ENCODE results near the gene HS6ST3.

The HS6ST3 gene

DNA sequence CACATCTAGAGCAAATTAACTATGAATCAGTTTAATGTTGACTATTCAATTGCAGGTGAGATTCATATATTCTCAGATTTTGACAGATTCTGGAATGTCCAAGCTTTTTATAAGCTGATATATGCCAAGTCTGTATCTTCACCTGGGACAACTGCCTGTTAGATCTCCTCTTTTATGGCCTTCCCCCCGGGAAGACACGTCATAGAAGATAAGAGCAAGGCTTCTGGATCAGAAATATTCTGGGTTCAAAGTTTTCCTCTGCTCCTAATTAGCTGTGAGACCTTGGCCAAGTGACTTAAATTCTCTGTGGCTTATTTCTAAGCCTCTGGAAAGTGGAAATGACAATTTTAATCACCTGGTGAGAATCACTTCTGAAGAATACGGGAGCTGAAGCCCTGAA is 716.8 kb downstream of the HS6ST3 start:
- H3K27me3 ChIP-seq (ENCODE audit: control insufficient read depth in 1 of 2, insufficient read depth in 1 of 2, low read length in 2 of 2) = no peaks in the 10 kb centered on the region
- H2AFZ ChIP-seq (ENCODE audit: low read depth, low read length) = no peak overlapping the region
- H3K4me2 ChIP-seq (ENCODE audit: low read length, poor library complexity, severe bottlenecking) = no peak overlapping the region
- H2BK12ac ChIP-seq (ENCODE audit: low read length in 2 of 2) = no peak overlapping the region
- H2BK15ac ChIP-seq (ENCODE audit: low read depth, poor library complexity, severe bottlenecking) = no peak overlapping the region
- H3K18ac ChIP-seq (ENCODE audit: low read depth in 1 of 2, low read length in 2 of 2) = no peak overlapping the region
- no peaks in the 10 kb centered on the region for H3K79me1 ChIP-seq (replicated peaks; ENCODE audit: low read length, poor library complexity, severe bottlenecking)
- no peak overlapping the region for H4K8ac ChIP-seq (ENCODE audit: low read length)
- no peak overlapping the region for H4K91ac ChIP-seq (ENCODE audit: low read length)
- no peak overlapping the region for H2BK5ac ChIP-seq (ENCODE audit: low read depth, low read length, poor library complexity, severe bottlenecking)
- H3K14ac ChIP-seq (ENCODE audit: low read length in 2 of 2) = no peak overlapping the region
- 86% methylated on average over 3 of the region's 3 CpGs for WGBS
- H3K4me3 ChIP-seq (ENCODE audit: insufficient read depth in 1 of 2, low read depth in 1 of 2, low read length in 2 of 2) = no peak overlapping the region
- H3K4me1 ChIP-seq (ENCODE audit: control insufficient read depth, insufficient read depth, low read depth, low read length) = no peaks in the 10 kb centered on the region
- H3K36me3 ChIP-seq (ENCODE audit: control insufficient read depth in 1 of 2, insufficient read depth in 2 of 2, low read depth in 1 of 2, low read length in 2 of 2) = no peaks in the 10 kb centered on the region
- H3K9me3 ChIP-seq (ENCODE audit: control insufficient read depth, low read length) = no peaks in the 10 kb centered on the region
- H2BK120ac ChIP-seq (ENCODE audit: low read depth, low read length) = no peak overlapping the region
- H3K9ac ChIP-seq (ENCODE audit: low read length) = no peak overlapping the region
- H3K4ac ChIP-seq (ENCODE audit: low read depth in 1 of 2, low read length in 2 of 2) = no peak overlapping the region
- H2AK5ac ChIP-seq (ENCODE audit: low read length, severe bottlenecking) = no peak overlapping the region
- no peak overlapping the region for H3K27ac ChIP-seq (ENCODE audit: low read length, poor library complexity, severe bottlenecking)
- no peak for DNase-seq
- no peak overlapping the region for H3K23ac ChIP-seq (ENCODE audit: low read length in 2 of 2)

DNA sequence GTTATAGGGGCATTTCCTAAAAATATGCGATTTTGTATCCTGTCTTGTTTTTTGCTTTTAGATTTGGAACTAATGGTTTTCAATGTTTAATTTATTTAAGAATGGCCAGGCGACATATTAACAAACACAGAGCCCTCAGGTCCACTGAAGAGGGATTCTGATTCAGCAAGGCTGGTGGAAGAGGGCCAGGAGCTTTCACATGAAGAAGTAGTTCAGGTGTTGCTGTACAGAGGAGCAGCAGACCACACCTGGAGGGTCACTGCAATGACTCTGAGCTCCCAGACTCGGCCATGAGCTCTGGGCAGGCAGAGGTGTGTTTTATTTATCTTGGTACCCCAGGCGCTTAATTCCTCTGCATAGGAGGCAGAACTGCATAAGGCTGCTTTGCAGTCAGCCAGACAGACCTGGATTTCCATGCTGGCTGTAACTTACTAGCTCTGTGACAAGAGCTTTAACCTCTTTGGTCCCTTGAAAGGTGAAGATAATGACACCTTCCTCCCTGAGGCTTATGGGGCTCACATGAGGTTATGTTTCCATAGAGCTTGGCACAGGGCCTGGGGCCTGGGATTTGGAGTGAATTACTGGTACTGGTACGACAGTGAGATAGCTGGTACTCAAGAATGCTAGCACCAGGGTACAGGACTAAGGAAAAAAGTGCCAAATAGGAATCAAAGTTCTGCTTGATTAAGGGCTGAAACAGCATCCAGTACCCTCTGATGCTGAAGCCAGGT is 719.6 kb downstream of the HS6ST3 start:
- no peaks in the 10 kb centered on the region for H3K36me3 ChIP-seq (ENCODE audit: control insufficient read depth in 1 of 2, insufficient read depth in 2 of 2, low read depth in 1 of 2, low read length in 2 of 2)
- H4K91ac ChIP-seq (ENCODE audit: low read length) = no peak overlapping the region
- no peak overlapping the region for H3K27ac ChIP-seq (ENCODE audit: low read length, poor library complexity, severe bottlenecking)
- no peaks in the 10 kb centered on the region for H3K4me1 ChIP-seq (ENCODE audit: control insufficient read depth, insufficient read depth, low read depth, low read length)
- no peak overlapping the region for H3K4me3 ChIP-seq (ENCODE audit: insufficient read depth in 1 of 2, low read depth in 1 of 2, low read length in 2 of 2)
- H3K4me2 ChIP-seq (ENCODE audit: low read length, poor library complexity, severe bottlenecking) = no peak overlapping the region
- 89% methylated on average over 5 of the region's 5 CpGs for WGBS
- H3K23ac ChIP-seq (ENCODE audit: low read length in 2 of 2) = no peak overlapping the region
- H3K9me3 ChIP-seq (ENCODE audit: control insufficient read depth, low read length) = peaks cover 8% of the 10 kb centered on the region
- no peaks in the 10 kb centered on the region for H3K27me3 ChIP-seq (ENCODE audit: control insufficient read depth in 1 of 2, insufficient read depth in 1 of 2, low read length in 2 of 2)
- no peak overlapping the region for H2BK5ac ChIP-seq (ENCODE audit: low read depth, low read length, poor library complexity, severe bottlenecking)
- no peak overlapping the region for H3K14ac ChIP-seq (ENCODE audit: low read length in 2 of 2)
- no peak overlapping the region for H2BK12ac ChIP-seq (ENCODE audit: low read length in 2 of 2)
- no peak overlapping the region for H2BK120ac ChIP-seq (ENCODE audit: low read depth, low read length)
- DNase-seq = no peak
- H2AK5ac ChIP-seq (ENCODE audit: low read length, severe bottlenecking) = no peak overlapping the region
- H3K79me1 ChIP-seq (replicated peaks; ENCODE audit: low read length, poor library complexity, severe bottlenecking) = no peaks in the 10 kb centered on the region
- no peak overlapping the region for H2BK15ac ChIP-seq (ENCODE audit: low read depth, poor library complexity, severe bottlenecking)
- H2AFZ ChIP-seq (ENCODE audit: low read depth, low read length) = no peak overlapping the region
- no peak overlapping the region for H3K9ac ChIP-seq (ENCODE audit: low read length)
- no peak overlapping the region for H4K8ac ChIP-seq (ENCODE audit: low read length)
- no peak overlapping the region for H3K4ac ChIP-seq (ENCODE audit: low read depth in 1 of 2, low read length in 2 of 2)
- H3K18ac ChIP-seq (ENCODE audit: low read depth in 1 of 2, low read length in 2 of 2) = no peak overlapping the region

DNA sequence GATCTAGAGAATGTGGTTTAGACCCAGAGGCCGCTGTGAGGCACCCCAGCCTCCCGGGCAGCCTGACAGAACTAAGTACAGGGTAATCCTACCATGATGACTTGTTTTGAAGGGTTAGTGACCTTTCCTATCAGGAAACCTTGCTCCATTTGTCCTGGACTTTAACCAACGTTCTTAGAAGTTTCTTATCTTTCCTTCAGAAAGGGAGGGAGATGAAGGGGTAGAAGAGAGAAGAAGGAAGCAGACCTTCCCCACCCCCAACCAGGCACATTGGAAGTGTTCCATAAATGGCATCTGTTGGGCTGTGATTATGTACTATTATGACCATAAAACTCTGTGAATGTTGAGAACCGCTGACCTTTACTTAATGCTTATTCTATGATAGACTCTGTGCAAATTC is 720.2 kb downstream of the HS6ST3 start:
- Histone ChIP-seq H3K9me3 (ENCODE audit: control insufficient read depth, low read length) (peaks cover 8% of the 10 kb centered on the region), H2BK120ac (ENCODE audit: low read depth, low read length) (no peak overlapping the region), H3K4me3 (ENCODE audit: insufficient read depth in 1 of 2, low read depth in 1 of 2, low read length in 2 of 2) (no peak overlapping the region), H2AFZ (ENCODE audit: low read depth, low read length) (no peak overlapping the region), H3K18ac (ENCODE audit: low read depth in 1 of 2, low read length in 2 of 2) (no peak overlapping the region), H3K36me3 (ENCODE audit: control insufficient read depth in 1 of 2, insufficient read depth in 2 of 2, low read depth in 1 of 2, low read length in 2 of 2) (no peaks in the 10 kb centered on the region), H3K9ac (ENCODE audit: low read length) (no peak overlapping the region), H3K4me2 (ENCODE audit: low read length, poor library complexity, severe bottlenecking) (no peak overlapping the region), H4K8ac (ENCODE audit: low read length) (no peak overlapping the region), H3K79me1 (replicated peaks; ENCODE audit: low read length, poor library complexity, severe bottlenecking) (no peaks in the 10 kb centered on the region), H4K91ac (ENCODE audit: low read length) (no peak overlapping the region), H2BK15ac (ENCODE audit: low read depth, poor library complexity, severe bottlenecking) (no peak overlapping the region), H3K14ac (ENCODE audit: low read length in 2 of 2) (no peak overlapping the region), H2BK5ac (ENCODE audit: low read depth, low read length, poor library complexity, severe bottlenecking) (no peak overlapping the region), H3K27ac (ENCODE audit: low read length, poor library complexity, severe bottlenecking) (no peak overlapping the region), H3K4me1 (ENCODE audit: control insufficient read depth, insufficient read depth, low read depth, low read length) (no peaks in the 10 kb centered on the region), H3K27me3 (ENCODE audit: control insufficient read depth in 1 of 2, insufficient read depth in 1 of 2, low read length in 2 of 2) (no peaks in the 10 kb centered on the region), H2AK5ac (ENCODE audit: low read length, severe bottlenecking) (no peak overlapping the region), H3K4ac (ENCODE audit: low read depth in 1 of 2, low read length in 2 of 2) (no peak overlapping the region), H2BK12ac (ENCODE audit: low read length in 2 of 2) (no peak overlapping the region), H3K23ac (ENCODE audit: low read length in 2 of 2) (no peak overlapping the region)
- 56% methylated on average over 2 of the region's 4 CpGs for WGBS
- no peak for DNase-seq

DNA sequence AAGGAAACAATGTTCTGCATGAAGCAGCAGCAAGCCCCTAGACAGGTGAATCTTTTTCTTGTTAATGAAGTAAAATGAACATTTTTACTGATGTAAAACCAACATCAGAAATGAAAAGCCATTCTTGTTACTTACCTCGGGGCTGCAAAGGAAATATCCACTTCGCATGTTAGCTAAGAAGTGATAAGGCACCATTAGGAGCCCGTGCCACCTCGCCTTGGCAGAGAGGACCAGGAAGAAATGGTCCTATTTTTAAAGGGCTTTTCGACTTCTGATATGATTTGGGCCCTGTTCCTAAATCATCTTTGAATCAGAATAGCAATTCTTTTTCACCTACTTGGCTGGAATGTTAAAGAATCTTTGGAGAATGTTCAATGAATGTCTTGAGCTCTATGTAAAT is 721.1 kb downstream of the HS6ST3 start:
- H3K4me2 ChIP-seq (ENCODE audit: low read length, poor library complexity, severe bottlenecking) = no peak overlapping the region
- 87% methylated on average over 5 of the region's 5 CpGs for whole genome bisulfite sequencing
- H2BK12ac ChIP-seq (ENCODE audit: low read length in 2 of 2) = no peak overlapping the region

More for the DNA sequence above, 721.1 kb downstream of the HS6ST3 start:
- H2AK5ac ChIP-seq (ENCODE audit: low read length, severe bottlenecking) = no peak overlapping the region
- DNase-seq = no peak
- no peak overlapping the region for H2BK15ac ChIP-seq (ENCODE audit: low read depth, poor library complexity, severe bottlenecking)
- no peak overlapping the region for H2AFZ ChIP-seq (ENCODE audit: low read depth, low read length)
- no peak overlapping the region for H2BK120ac ChIP-seq (ENCODE audit: low read depth, low read length)
- H4K91ac ChIP-seq (ENCODE audit: low read length) = no peak overlapping the region
- H3K4me1 ChIP-seq (ENCODE audit: control insufficient read depth, insufficient read depth, low read depth, low read length) = no peaks in the 10 kb centered on the region
- H3K4ac ChIP-seq (ENCODE audit: low read depth in 1 of 2, low read length in 2 of 2) = no peak overlapping the region
- no peak overlapping the region for H4K8ac ChIP-seq (ENCODE audit: low read length)
- H3K4me3 ChIP-seq (ENCODE audit: insufficient read depth in 1 of 2, low read depth in 1 of 2, low read length in 2 of 2) = no peak overlapping the region
- no peak overlapping the region for H3K27ac ChIP-seq (ENCODE audit: low read length, poor library complexity, severe bottlenecking)
- H3K9me3 ChIP-seq (ENCODE audit: control insufficient read depth, low read length) = peaks cover 8% of the 10 kb centered on the region
- H3K36me3 ChIP-seq (ENCODE audit: control insufficient read depth in 1 of 2, insufficient read depth in 2 of 2, low read depth in 1 of 2, low read length in 2 of 2) = no peaks in the 10 kb centered on the region
- H3K23ac ChIP-seq (ENCODE audit: low read length in 2 of 2) = no peak overlapping the region
- no peaks in the 10 kb centered on the region for H3K27me3 ChIP-seq (ENCODE audit: control insufficient read depth in 1 of 2, insufficient read depth in 1 of 2, low read length in 2 of 2)
- no peak overlapping the region for H3K14ac ChIP-seq (ENCODE audit: low read length in 2 of 2)
- no peak overlapping the region for H3K9ac ChIP-seq (ENCODE audit: low read length)
- H2BK5ac ChIP-seq (ENCODE audit: low read depth, low read length, poor library complexity, severe bottlenecking) = no peak overlapping the region
- no peaks in the 10 kb centered on the region for H3K79me1 ChIP-seq (replicated peaks; ENCODE audit: low read length, poor library complexity, severe bottlenecking)
- H3K18ac ChIP-seq (ENCODE audit: low read depth in 1 of 2, low read length in 2 of 2) = no peak overlapping the region
